GM23338 (cell line): Measurements from ENCODE around the gene LMBRD1. TPM values are rescaled to one million over a fixed set of nuclear protein-coding genes. Genes with fewer than 3 reads are reported as not detected.
A peak's percentile ranks its signal among the peaks of the same experiment; 100 is the strongest.

Experiments
- ATAC-seq: fragments of 200-7000 bp; cut with Tn5 transposase; 3 replicates; pipeline ENCODE4 v1.9.1; 2020
- DNase-seq: peaks from one replicate; pipeline ENCODE4 v3.0.0-alpha.2; 2015; ENCODE audit warnings: low spot score
- H2AFZ ChIP-seq: fragments of 200-600 bp; sonication (generic); 2 replicates; pipeline ENCODE4 v1.8.0; 2016; ENCODE audit warnings: antibody characterized with exemption, mild to moderate bottlenecking, moderate library complexity
- H3F3A ChIP-seq: fragments of 200-600 bp; sonication (generic); replicated peaks from 2 replicates; pipeline ENCODE4 v1.8.0; 2017; ENCODE audit warnings: antibody characterized with exemption, mixed run types, low read depth
- H3K27ac ChIP-seq: fragments of 200-600 bp; sonication (generic); 2 replicates; pipeline ENCODE4 v1.6.1; 2016; ENCODE audit warnings: low read depth
- H3K27me3 ChIP-seq: fragments of 200-600 bp; sonication (generic); 2 replicates; pipeline ENCODE4 v1.8.0; 2016; ENCODE audit warnings: mild to moderate bottlenecking, mixed run types, moderate library complexity; ENCODE audit not compliant: insufficient read depth
- H3K36me3 ChIP-seq: fragments of 200-600 bp; sonication (generic); 2 replicates; pipeline ENCODE4 v1.8.0; 2016; ENCODE audit warnings: mild to moderate bottlenecking; ENCODE audit not compliant: insufficient read depth
- H3K4me1 ChIP-seq: fragments of 200-600 bp; sonication (generic); 2 replicates; pipeline ENCODE4 v1.8.0; 2016; ENCODE audit warnings: mild to moderate bottlenecking, moderate library complexity; ENCODE audit not compliant: insufficient read depth
- H3K4me2 ChIP-seq: fragments of 200-600 bp; sonication (generic); 2 replicates; pipeline ENCODE4 v1.7.1; 2017; ENCODE audit warnings: mixed run types
- H3K4me3 ChIP-seq: fragments of 200-600 bp; sonication (generic); 2 replicates; pipeline ENCODE4 v1.6.1; 2016; ENCODE audit warnings: mixed run types
- H3K79me2 ChIP-seq: fragments of 200-600 bp; sonication (generic); replicated peaks from 2 replicates; pipeline ENCODE4 v1.8.0; 2017; ENCODE audit warnings: mild to moderate bottlenecking; ENCODE audit not compliant: insufficient read depth
- H3K9me2 ChIP-seq: fragments of 200-600 bp; sonication (generic); 2 replicates; pipeline ENCODE4 v1.8.0; 2017; ENCODE audit not compliant: insufficient read depth
- H4K20me1 ChIP-seq: fragments of 200-600 bp; sonication (generic); replicated peaks from 2 replicates; pipeline ENCODE4 v1.8.0; 2017; ENCODE audit warnings: mild to moderate bottlenecking; ENCODE audit not compliant: insufficient read depth
- H3K27ac Mint-ChIP-seq: 2 replicates; pipeline ENCODE4 v1.8.0; 2020; ENCODE audit warnings: inconsistent platforms, mild to moderate bottlenecking, moderate library complexity, mixed read lengths
- H3K27me3 Mint-ChIP-seq: 3 replicates; pipeline ENCODE4 v1.8.0; 2022; ENCODE audit warnings: low read depth, mild to moderate bottlenecking, moderate library complexity, mixed read lengths, inconsistent platforms; ENCODE audit not compliant: insufficient read depth, poor library complexity
- H3K36me3 Mint-ChIP-seq: 3 replicates; pipeline ENCODE4 v1.8.0; 2021; ENCODE audit warnings: low read depth, mild to moderate bottlenecking, inconsistent platforms, moderate library complexity, mixed read lengths
- H3K4me1 Mint-ChIP-seq: 3 replicates; pipeline ENCODE4 v1.8.0; 2020; ENCODE audit warnings: mild to moderate bottlenecking, inconsistent platforms, mixed read lengths
- H3K4me3 Mint-ChIP-seq: 3 replicates; pipeline ENCODE4 v1.8.0; 2021; ENCODE audit warnings: moderate library complexity, mild to moderate bottlenecking, inconsistent platforms, mixed read lengths
- H3K9me3 Mint-ChIP-seq: 3 replicates; pipeline ENCODE4 v1.8.0; 2020; ENCODE audit warnings: moderate library complexity, mild to moderate bottlenecking, inconsistent platforms, mixed read lengths
- CREB1 ChIP-seq: fragments of 250-450 bp; sonication (Bioruptor Pico); IDR thresholded peaks from 2 replicates; pipeline ENCODE4 v1.5.0; 2020; ENCODE audit warnings: low read depth, mild to moderate bottlenecking, moderate library complexity
- CTCF ChIP-seq, 2 experiments: fragments of 200-600 bp in 1 of 2; sonication (generic) in 1 of 2; conservative IDR thresholded peaks; 2 replicates each; pipeline versions ENCODE4 v1.5.1 to v1.6.1; 2016 to 2017; ENCODE audit warnings: antibody characterized with exemption in 2 of 2, low read depth in 2 of 2, mild to moderate bottlenecking in 2 of 2, moderate library complexity in 1 of 2
- ETS1 ChIP-seq: IDR thresholded peaks from 2 replicates; pipeline ENCODE4 v1.6.1; 2016; ENCODE audit warnings: antibody characterized with exemption
- EZH2 ChIP-seq: fragments of 200-600 bp; sonication (generic); IDR thresholded peaks from one replicate; pipeline ENCODE4 v1.8.0; 2017; ENCODE audit warnings: antibody characterized with exemption, mild to moderate bottlenecking, low read depth; ENCODE audit not compliant: unreplicated experiment
- EZH2phosphoT487 ChIP-seq: fragments of 200-600 bp; sonication (generic); IDR thresholded peaks from one replicate; pipeline ENCODE4 v1.8.1; 2018; ENCODE audit warnings: antibody characterized with exemption; ENCODE audit not compliant: unreplicated experiment
- NANOG ChIP-seq: IDR thresholded peaks from 2 replicates; pipeline ENCODE4 v1.6.1; 2016; ENCODE audit warnings: antibody characterized with exemption, borderline replicate concordance
- POLR2AphosphoS5 ChIP-seq: IDR thresholded peaks from 2 replicates; pipeline ENCODE4 v1.6.1; 2016; ENCODE audit warnings: antibody characterized with exemption, low read depth
- ZNF114 ChIP-seq: fragments of 250-450 bp; sonication (Bioruptor Pico); IDR thresholded peaks from 2 replicates; pipeline ENCODE4 v1.5.0; 2020; ENCODE audit warnings: mild to moderate bottlenecking, moderate library complexity
- ZNF331 ChIP-seq: fragments of 250-450 bp; sonication (Bioruptor Pico); IDR thresholded peaks from 2 replicates; pipeline ENCODE4 v1.5.0; 2020; ENCODE audit warnings: low read depth, mild to moderate bottlenecking, moderate library complexity
- ZNF462 ChIP-seq: fragments of 250-450 bp; sonication (Bioruptor Pico); IDR thresholded peaks from 2 replicates; pipeline ENCODE4 v1.5.0; 2020; ENCODE audit warnings: mild to moderate bottlenecking, moderate library complexity
- polyA plus RNA-seq: library from polyadenylated mRNA; unstranded; fragments of >200 nt; fragmentation: Nextera tagmentation; extraction: Ambion mirVana; gene quantifications from 2 replicates; pipeline ENCODE4 v1.2.1, GENCODE V29; 2016
- total RNA-seq: library from RNA; depleted of rRNA; stranded (reverse); fragments of >200 nt; shearing (Covaris generic); gene quantifications from 2 replicates; pipeline ENCODE4 v1.2.3, GENCODE V29; 2014

Gene LMBRD1
- total and polyA plus RNA-seq, 2 experiments from 2014 or later: 20.3 to 21.0 TPM

- Mint-ChIP-seq H3K4me1 (peaks cover 25% of the 10 kb centered on the region), H3K9me3 (no peaks in the 10 kb centered on the region), H3K4me3 (no peak overlapping the region), H3K36me3 (0 out of 3 replicates have a peak, but pooled peaks cover 3% of the 10 kb centered on the region), H3K27ac (no peak overlapping the region), H3K27me3 (peaks cover 6% of the 10 kb centered on the region)
- H3K27ac ChIP-seq: no peak overlapping the region
- H3F3A ChIP-seq: no peaks in the 10 kb centered on the region
- H2AFZ ChIP-seq: peak overlapping the region; percentile 60
- TF ChIP-seq NANOG (peak; percentile 53; the same call in 1 of the 2 replicates), EZH2 (no peak)
- no peaks in the 10 kb centered on the region for H4K20me1 ChIP-seq
- peak; percentile 71 for ATAC-seq
- peaks cover 21% of the 10 kb centered on the region for H3K4me1 ChIP-seq
- H3K9me2 ChIP-seq: peaks cover 17% of the 10 kb centered on the region; the same call in 1 of the 2 replicates
- 0 out of 2 replicates have a peak overlapping the region, but pooled peaks have one; percentile 48 for H3K4me2 ChIP-seq
- no peaks in the 10 kb centered on the region for H3K36me3 ChIP-seq
- no peaks in the 10 kb centered on the region for H3K27me3 ChIP-seq
- no peak overlapping the region for H3K4me3 ChIP-seq
- H3K79me2 ChIP-seq: no peaks in the 10 kb centered on the region
- peak; percentile 35 for DNase-seq
Observed at GRCh38 chr6:69802995-69803394, 6.2 kb upstream of the LMBRD1 start.

- Histone ChIP-seq H4K20me1 (no peaks in the 10 kb centered on the region), H3K27ac (no peak overlapping the region; the same call in 1 of the 2 replicates), H3K79me2 (no peaks in the 10 kb centered on the region), H3K4me1 (peaks cover 21% of the 10 kb centered on the region), H3K9me2 (peaks cover 6% of the 10 kb centered on the region; the same call in 1 of the 2 replicates), H3K4me3 (0 out of 2 replicates have a peak overlapping the region, but pooled peaks have one; percentile 15), H2AFZ (no peak overlapping the region), H3F3A (no peaks in the 10 kb centered on the region), H3K4me2 (peak overlapping the region; percentile 48), H3K27me3 (no peaks in the 10 kb centered on the region), H3K36me3 (no peaks in the 10 kb centered on the region)
- no peaks in the 10 kb centered on the region for H3K9me3 Mint-ChIP-seq
- 0 out of 3 replicates have a peak overlapping the region, but pooled peaks have one; percentile 17 for H3K4me3 Mint-ChIP-seq
- H3K36me3 Mint-ChIP-seq: 0 out of 3 replicates have a peak, but pooled peaks cover 3% of the 10 kb centered on the region
- peaks cover 30% of the 10 kb centered on the region for H3K4me1 Mint-ChIP-seq
- ATAC-seq (no peak), DNase-seq (no peak)
- H3K27me3 Mint-ChIP-seq: peaks cover 6% of the 10 kb centered on the region
- 0 out of 2 replicates have a peak overlapping the region, but pooled peaks have one; percentile 1 for H3K27ac Mint-ChIP-seq
- no peak for TF ChIP-seq ETS1
- no peak for TF ChIP-seq EZH2
- no peak for TF ChIP-seq CREB1 (CRISPR knock-in tag)
- no peak for TF ChIP-seq ZNF331 (CRISPR knock-in tag)
- TF ChIP-seq ZNF462 (CRISPR knock-in tag): no peak
- no peak for TF ChIP-seq NANOG
- no peak for TF ChIP-seq ZNF114 (CRISPR knock-in tag)
- TF ChIP-seq POLR2AphosphoS5: no peak
- TF ChIP-seq CTCF (conservative IDR thresholded peaks at IDR 0.05; ENCODE audit: low read depth in 2 of 2): no peak
- no peak for TF ChIP-seq EZH2phosphoT487
Observed at GRCh38 chr6:69801711-69802110, 4.9 kb upstream of the LMBRD1 start.
